Choroid plexus epithelial cell (primary cell): ENCODE data around the gene DTNA.

Experiments
- DNase-seq: peaks from one replicate; pipeline ENCODE4 v3.0.0-alpha.2; 2010; ENCODE audit warnings: low read depth
- H3K4me3 ChIP-seq: 2 replicates; pipeline ENCODE4 v1.5.1; 2011; ENCODE audit warnings: low read depth, mild to moderate bottlenecking, control low read depth, low read length, moderate library complexity
- CTCF ChIP-seq: conservative IDR thresholded peaks from 2 replicates; pipeline ENCODE4 v1.5.1; 2011; ENCODE audit warnings: low read depth, mild to moderate bottlenecking, control low read depth, inconsistent platforms, low read length, moderate library complexity

DTNA gene

GRCh38 chr18:34775461-34775860 is 65.4 kb downstream of the DTNA start:
- TF ChIP-seq CTCF = no peak
- no peak for DNase-seq
- no peak overlapping the region for H3K4me3 ChIP-seq

- TF ChIP-seq CTCF = no peak
- no peak overlapping the region for H3K4me3 ChIP-seq
- DNase-seq = no peak
Measured at GRCh38 chr18:34779112-34779511, 69.0 kb downstream of the DTNA start.

- no peak for DNase-seq
- TF ChIP-seq CTCF = no peak
- no peak overlapping the region for H3K4me3 ChIP-seq
Measured at GRCh38 chr18:34780856-34781255, 70.8 kb downstream of the DTNA start.

- no peak for TF ChIP-seq CTCF
- no peak for DNase-seq
- H3K4me3 ChIP-seq = no peak overlapping the region
Measured at GRCh38 chr18:34783501-34783900, 73.4 kb downstream of the DTNA start.

- no peak for DNase-seq
- TF ChIP-seq CTCF = no peak
- no peak overlapping the region for H3K4me3 ChIP-seq
Measured at GRCh38 chr18:34786162-34786741, 76.2 kb downstream of the DTNA start.

GRCh38 chr18:34787931-34788532 is 77.9 kb downstream of the DTNA start:
- peak; percentile 67 for TF ChIP-seq CTCF
- H3K4me3 ChIP-seq = no peak overlapping the region
- peak; percentile 83 for DNase-seq

GRCh38 chr18:34789768-34790344 is 79.8 kb downstream of the DTNA start:
- no peak overlapping the region for H3K4me3 ChIP-seq
- no peak for TF ChIP-seq CTCF
- DNase-seq = no peak
